HepG2 (cell line): ENCODE results near the gene TMEM184B. TPM values are rescaled to one million over a fixed set of nuclear protein-coding genes. Genes with fewer than 3 reads are reported as not detected.

Source experiments
- AGO1 ChIP-seq: fragments of 200-400 bp; formaldehyde crosslinking; IDR thresholded peaks from 2 replicates; pipeline ENCODE4 v1.6.1; 2017; ENCODE audit warnings: mild to moderate bottlenecking, low read depth, low read length, moderate library complexity; ENCODE audit not compliant: poor library complexity, severe bottlenecking
- CEBPB ChIP-seq: IDR thresholded peaks from 2 replicates; pipeline ENCODE4 v1.6.1; 2011; ENCODE audit warnings: low read depth, low read length, improper control_type of control experiment, borderline replicate concordance
- GABPB1 ChIP-seq: IDR thresholded peaks from 2 replicates; pipeline ENCODE4 v1.6.1; 2016; ENCODE audit warnings: mild to moderate bottlenecking, missing genetic modification reagents, moderate library complexity, missing compliant biosample characterization
- JUNB ChIP-seq: sonication (generic); formaldehyde crosslinking; IDR thresholded peaks from 2 replicates; pipeline ENCODE4 v1.8.0; 2022; ENCODE audit warnings: missing genetic modification reagents, mild to moderate bottlenecking, borderline replicate concordance
- SIX4 ChIP-seq: sonication (generic); formaldehyde crosslinking; IDR thresholded peaks from 2 replicates; pipeline ENCODE4 v1.4.0; 2020; ENCODE audit warnings: missing genetic modification reagents
- SMAD3 ChIP-seq: sonication (generic); formaldehyde crosslinking; IDR thresholded peaks from 2 replicates; pipeline ENCODE4 v1.4.0; 2020; ENCODE audit warnings: missing genetic modification reagents
- ZNF563 ChIP-seq: sonication (generic); formaldehyde crosslinking; IDR thresholded peaks from 2 replicates; pipeline ENCODE4 v1.8.0; 2022; ENCODE audit warnings: mild to moderate bottlenecking, moderate library complexity, missing genetic modification reagents
- ZNF670 ChIP-seq: sonication (generic); formaldehyde crosslinking; IDR thresholded peaks from 2 replicates; pipeline ENCODE4 v1.8.0; 2022; ENCODE audit warnings: mild to moderate bottlenecking, missing genetic modification reagents, borderline replicate concordance
- ZNF879 ChIP-seq: sonication (generic); formaldehyde crosslinking; IDR thresholded peaks from 2 replicates; pipeline ENCODE4 v1.8.1; 2023; ENCODE audit warnings: missing genetic modification reagents
- polyA plus RNA-seq, 8 experiments: library from polyadenylated mRNA; depleted of rRNA in 3 of 8; stranded (reverse) in 7 of 8; unstranded in 1 of 8; fragments of >200 nt; fragmentation: Illumina TruSeq in 4 of 8; extraction: Trizol in 4 of 8; gene quantifications; 2 replicates each; pipeline versions ENCODE4 v1.2.1 to v1.2.3, GENCODE V29; 2011 to 2016; ENCODE audit warnings: low read depth in 4 of 8, missing spikeins in 1 of 8, mixed read lengths in 1 of 8; ENCODE audit not compliant: insufficient read depth in 1 of 8
- total RNA-seq, 5 experiments: library from RNA; depleted of rRNA; stranded (reverse); fragments of >200 nt; fragmentation: Illumina TruSeq; extraction: Trizol; gene quantifications; 2 replicates each; pipeline ENCODE4 v1.2.3, GENCODE V29; 2016; ENCODE audit warnings: low read depth in 1 of 5
- TF ChIP-seq, protein P1 (sequence below): sonication (generic); formaldehyde crosslinking; IDR thresholded peaks from 2 replicates; pipeline ENCODE4 v1.4.0; 2020; ENCODE audit warnings: missing genetic modification reagents
- TF ChIP-seq, protein P2 (sequence below): sonication (generic); formaldehyde crosslinking; IDR thresholded peaks from 2 replicates; pipeline ENCODE4 v1.5.0; 2020; ENCODE audit warnings: missing genetic modification reagents, mild to moderate bottlenecking, borderline replicate concordance
- TF ChIP-seq, protein P3 (sequence below): sonication (generic); formaldehyde crosslinking; IDR thresholded peaks from 2 replicates; pipeline ENCODE4 v1.4.0; 2020; ENCODE audit warnings: mild to moderate bottlenecking, missing genetic modification reagents
- TF ChIP-seq, protein P4 (sequence below): sonication (generic); formaldehyde crosslinking; IDR thresholded peaks from 2 replicates; pipeline ENCODE4 v1.5.0; 2020; ENCODE audit warnings: mild to moderate bottlenecking, missing genetic modification reagents, moderate library complexity

Gene TMEM184B
- total and polyA plus RNA-seq, 2 of the 13 experiments (the other 11 are each of a cell fraction or from before 2014, with no cell fraction given) = 15.9 to 16.0 TPM

GRCh38 chr22:38177926-38178604 is 94.7 kb downstream of the TMEM184B start (continued):
- TF ChIP-seq, protein P1, sequence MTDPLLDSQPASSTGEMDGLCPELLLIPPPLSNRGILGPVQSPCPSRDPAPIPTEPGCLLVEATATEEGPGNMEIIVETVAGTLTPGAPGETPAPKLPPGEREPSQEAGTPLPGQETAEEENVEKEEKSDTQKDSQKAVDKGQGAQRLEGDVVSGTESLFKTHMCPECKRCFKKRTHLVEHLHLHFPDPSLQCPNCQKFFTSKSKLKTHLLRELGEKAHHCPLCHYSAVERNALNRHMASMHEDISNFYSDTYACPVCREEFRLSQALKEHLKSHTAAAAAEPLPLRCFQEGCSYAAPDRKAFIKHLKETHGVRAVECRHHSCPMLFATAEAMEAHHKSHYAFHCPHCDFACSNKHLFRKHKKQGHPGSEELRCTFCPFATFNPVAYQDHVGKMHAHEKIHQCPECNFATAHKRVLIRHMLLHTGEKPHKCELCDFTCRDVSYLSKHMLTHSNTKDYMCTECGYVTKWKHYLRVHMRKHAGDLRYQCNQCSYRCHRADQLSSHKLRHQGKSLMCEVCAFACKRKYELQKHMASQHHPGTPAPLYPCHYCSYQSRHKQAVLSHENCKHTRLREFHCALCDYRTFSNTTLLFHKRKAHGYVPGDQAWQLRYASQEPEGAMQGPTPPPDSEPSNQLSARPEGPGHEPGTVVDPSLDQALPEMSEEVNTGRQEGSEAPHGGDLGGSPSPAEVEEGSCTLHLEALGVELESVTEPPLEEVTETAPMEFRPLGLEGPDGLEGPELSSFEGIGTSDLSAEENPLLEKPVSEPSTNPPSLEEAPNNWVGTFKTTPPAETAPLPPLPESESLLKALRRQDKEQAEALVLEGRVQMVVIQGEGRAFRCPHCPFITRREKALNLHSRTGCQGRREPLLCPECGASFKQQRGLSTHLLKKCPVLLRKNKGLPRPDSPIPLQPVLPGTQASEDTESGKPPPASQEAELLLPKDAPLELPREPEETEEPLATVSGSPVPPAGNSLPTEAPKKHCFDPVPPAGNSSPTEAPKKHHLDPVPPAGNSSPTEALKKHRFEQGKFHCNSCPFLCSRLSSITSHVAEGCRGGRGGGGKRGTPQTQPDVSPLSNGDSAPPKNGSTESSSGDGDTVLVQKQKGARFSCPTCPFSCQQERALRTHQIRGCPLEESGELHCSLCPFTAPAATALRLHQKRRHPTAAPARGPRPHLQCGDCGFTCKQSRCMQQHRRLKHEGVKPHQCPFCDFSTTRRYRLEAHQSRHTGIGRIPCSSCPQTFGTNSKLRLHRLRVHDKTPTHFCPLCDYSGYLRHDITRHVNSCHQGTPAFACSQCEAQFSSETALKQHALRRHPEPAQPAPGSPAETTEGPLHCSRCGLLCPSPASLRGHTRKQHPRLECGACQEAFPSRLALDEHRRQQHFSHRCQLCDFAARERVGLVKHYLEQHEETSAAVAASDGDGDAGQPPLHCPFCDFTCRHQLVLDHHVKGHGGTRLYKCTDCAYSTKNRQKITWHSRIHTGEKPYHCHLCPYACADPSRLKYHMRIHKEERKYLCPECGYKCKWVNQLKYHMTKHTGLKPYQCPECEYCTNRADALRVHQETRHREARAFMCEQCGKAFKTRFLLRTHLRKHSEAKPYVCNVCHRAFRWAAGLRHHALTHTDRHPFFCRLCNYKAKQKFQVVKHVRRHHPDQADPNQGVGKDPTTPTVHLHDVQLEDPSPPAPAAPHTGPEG (CRISPR knock-in tag) = no peak
- TF ChIP-seq ZNF670 (CRISPR knock-in tag) (0 out of 2 replicates have a peak, but pooled peaks have one; percentile 53), ZNF879 (CRISPR knock-in tag) (no peak), JUNB (peak; percentile 98), GABPB1 (CRISPR knock-in tag) (no peak; the same call in 1 of the 2 replicates), AGO1 (no peak), SMAD3 (CRISPR knock-in tag) (peak; percentile 39; the same call in 1 of the 2 replicates), SIX4 (CRISPR knock-in tag) (peak; percentile 72; the same call in 1 of the 2 replicates), ZNF563 (CRISPR knock-in tag) (no peak), CEBPB (0 out of 2 replicates have a peak, but pooled peaks have one; percentile 5)
- TF ChIP-seq, protein P2, sequence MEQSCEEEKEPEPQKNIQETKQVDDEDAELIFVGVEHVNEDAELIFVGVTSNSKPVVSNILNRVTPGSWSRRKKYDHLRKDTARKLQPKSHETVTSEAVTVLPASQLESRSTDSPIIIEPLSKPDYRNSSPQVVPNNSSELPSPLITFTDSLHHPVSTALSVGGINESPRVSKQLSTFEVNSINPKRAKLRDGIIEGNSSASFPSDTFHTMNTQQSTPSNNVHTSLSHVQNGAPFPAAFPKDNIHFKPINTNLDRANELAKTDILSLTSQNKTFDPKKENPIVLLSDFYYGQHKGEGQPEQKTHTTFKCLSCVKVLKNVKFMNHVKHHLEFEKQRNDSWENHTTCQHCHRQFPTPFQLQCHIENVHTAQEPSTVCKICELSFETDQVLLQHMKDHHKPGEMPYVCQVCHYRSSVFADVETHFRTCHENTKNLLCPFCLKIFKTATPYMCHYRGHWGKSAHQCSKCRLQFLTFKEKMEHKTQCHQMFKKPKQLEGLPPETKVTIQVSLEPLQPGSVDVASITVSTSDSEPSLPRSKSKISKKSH = no peak
- TF ChIP-seq, protein P3, sequence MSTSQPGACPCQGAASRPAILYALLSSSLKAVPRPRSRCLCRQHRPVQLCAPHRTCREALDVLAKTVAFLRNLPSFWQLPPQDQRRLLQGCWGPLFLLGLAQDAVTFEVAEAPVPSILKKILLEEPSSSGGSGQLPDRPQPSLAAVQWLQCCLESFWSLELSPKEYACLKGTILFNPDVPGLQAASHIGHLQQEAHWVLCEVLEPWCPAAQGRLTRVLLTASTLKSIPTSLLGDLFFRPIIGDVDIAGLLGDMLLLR (CRISPR knock-in tag) = no peak
- TF ChIP-seq, protein P4, sequence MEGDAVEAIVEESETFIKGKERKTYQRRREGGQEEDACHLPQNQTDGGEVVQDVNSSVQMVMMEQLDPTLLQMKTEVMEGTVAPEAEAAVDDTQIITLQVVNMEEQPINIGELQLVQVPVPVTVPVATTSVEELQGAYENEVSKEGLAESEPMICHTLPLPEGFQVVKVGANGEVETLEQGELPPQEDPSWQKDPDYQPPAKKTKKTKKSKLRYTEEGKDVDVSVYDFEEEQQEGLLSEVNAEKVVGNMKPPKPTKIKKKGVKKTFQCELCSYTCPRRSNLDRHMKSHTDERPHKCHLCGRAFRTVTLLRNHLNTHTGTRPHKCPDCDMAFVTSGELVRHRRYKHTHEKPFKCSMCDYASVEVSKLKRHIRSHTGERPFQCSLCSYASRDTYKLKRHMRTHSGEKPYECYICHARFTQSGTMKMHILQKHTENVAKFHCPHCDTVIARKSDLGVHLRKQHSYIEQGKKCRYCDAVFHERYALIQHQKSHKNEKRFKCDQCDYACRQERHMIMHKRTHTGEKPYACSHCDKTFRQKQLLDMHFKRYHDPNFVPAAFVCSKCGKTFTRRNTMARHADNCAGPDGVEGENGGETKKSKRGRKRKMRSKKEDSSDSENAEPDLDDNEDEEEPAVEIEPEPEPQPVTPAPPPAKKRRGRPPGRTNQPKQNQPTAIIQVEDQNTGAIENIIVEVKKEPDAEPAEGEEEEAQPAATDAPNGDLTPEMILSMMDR = no peak
